22Rv1 (cell line): Measurements from ENCODE around the gene TMEM236.

ENCODE experiments used
- H3K27ac ChIP-seq: fragments of 450-650 bp; 2 replicates; pipeline ENCODE4 v1.5.1; 2017
- ZFX ChIP-seq: fragments of 450-650 bp; IDR thresholded peaks from 2 replicates; pipeline ENCODE4 v1.6.1; 2017; ENCODE audit warnings: antibody characterized with exemption, borderline replicate concordance
- TF ChIP-seq, protein P1 (sequence below): fragments of 450-650 bp; IDR thresholded peaks from 2 replicates; pipeline ENCODE4 v1.5.1; 2017; ENCODE audit warnings: mild to moderate bottlenecking

The TMEM236 gene

DNA sequence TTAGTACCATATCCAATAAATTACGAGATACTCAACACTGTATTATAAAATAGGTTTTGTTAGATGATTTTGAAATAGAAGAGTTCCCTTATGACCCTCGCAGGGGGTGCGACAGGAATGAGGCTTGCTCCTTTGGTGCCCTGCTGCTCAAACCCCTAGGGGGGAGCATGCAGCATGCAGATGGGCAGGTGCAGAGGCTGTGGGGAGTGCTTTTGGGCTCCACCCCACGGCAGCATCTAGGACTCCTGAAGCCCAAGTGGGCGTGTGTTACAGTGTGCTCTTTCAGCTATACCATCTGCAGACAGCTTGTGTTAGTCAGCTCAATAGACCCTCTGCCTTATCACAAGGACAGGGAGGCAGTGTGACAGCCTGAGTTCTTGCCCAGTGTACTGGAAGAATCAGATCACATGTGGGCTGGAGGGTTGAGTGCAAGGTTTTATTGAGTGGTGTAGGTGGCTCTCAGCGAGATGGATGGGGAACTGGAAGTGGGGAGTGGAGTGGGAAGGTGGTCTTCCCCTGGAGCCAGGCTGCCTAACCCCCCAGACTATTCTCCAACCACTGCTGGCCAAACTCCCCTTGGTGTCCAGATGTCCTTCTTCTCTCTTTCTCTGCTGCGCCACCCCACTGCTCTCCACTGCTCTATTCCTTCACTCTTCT, 54.0 kb downstream of the TMEM236 start:
- TF ChIP-seq, protein P1, sequence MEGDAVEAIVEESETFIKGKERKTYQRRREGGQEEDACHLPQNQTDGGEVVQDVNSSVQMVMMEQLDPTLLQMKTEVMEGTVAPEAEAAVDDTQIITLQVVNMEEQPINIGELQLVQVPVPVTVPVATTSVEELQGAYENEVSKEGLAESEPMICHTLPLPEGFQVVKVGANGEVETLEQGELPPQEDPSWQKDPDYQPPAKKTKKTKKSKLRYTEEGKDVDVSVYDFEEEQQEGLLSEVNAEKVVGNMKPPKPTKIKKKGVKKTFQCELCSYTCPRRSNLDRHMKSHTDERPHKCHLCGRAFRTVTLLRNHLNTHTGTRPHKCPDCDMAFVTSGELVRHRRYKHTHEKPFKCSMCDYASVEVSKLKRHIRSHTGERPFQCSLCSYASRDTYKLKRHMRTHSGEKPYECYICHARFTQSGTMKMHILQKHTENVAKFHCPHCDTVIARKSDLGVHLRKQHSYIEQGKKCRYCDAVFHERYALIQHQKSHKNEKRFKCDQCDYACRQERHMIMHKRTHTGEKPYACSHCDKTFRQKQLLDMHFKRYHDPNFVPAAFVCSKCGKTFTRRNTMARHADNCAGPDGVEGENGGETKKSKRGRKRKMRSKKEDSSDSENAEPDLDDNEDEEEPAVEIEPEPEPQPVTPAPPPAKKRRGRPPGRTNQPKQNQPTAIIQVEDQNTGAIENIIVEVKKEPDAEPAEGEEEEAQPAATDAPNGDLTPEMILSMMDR = no peak
- no peak for TF ChIP-seq ZFX
- no peak overlapping the region for H3K27ac ChIP-seq

GRCh38 chr10:17808971-17809841, 57.2 kb downstream of the TMEM236 start, which contains the start of gene MRC1:
MRC1 (plus strand) TSS chr10:17809348; CDS start chr10:17809466, 118 bp downstream.
- TF ChIP-seq, protein P1 = no peak
- no peak for TF ChIP-seq ZFX
- no peak within 1 kb of the TSS for H3K27ac ChIP-seq

GRCh38 chr10:17811146-17811865, 59.3 kb downstream of the TMEM236 start:
- no peak for TF ChIP-seq ZFX
- TF ChIP-seq, protein P1 = no peak
- no peak overlapping the region for H3K27ac ChIP-seq

DNA sequence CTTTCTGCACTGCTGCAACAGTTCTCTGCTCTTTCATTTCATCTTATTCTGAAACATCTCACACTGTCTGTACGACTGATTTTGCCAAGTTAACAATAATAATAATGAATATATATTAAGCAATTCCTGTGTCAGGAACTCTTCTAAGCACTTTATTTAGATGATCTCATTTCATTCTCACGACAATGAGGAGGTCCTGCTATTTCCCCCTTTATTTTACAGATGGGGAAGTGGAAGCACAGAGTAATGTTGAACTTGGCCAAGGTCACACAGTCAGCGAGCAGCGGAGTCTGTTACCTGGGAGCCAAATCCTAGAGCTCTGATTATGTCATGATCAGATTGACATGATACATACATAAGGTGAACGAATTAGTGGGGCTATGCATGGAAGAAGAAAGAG, 63.0 kb downstream of the TMEM236 start:
- TF ChIP-seq ZFX = no peak
- TF ChIP-seq, protein P1 = no peak
- no peak overlapping the region for H3K27ac ChIP-seq

DNA sequence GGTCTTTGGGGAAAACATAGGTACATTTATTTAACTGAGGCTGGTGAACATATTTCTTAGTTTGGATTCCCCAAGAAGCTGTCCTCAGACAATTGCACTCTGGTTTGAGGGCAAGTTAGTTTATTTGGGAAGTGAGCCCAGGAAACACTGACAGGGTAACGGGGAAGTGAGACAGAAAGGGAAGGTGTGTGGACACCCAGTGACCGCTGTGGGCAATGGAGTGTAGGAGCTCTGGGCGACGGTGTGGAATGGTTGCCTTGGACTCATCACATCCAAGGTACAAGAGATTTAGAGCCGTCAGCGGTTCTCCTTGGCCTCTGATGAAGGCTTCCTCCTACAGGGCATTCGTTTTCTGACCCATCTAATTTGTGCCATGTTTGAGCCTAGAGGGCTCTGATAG, 64.2 kb downstream of the TMEM236 start:
- TF ChIP-seq, protein P1 = no peak
- TF ChIP-seq ZFX = no peak

GRCh38 chr10:17817316-17817715, 65.3 kb downstream of the TMEM236 start:
- H3K27ac ChIP-seq = no peak overlapping the region
- TF ChIP-seq ZFX = no peak
- TF ChIP-seq, protein P1 = no peak

More for the DNA sequence above, 64.2 kb downstream of the TMEM236 start:
- no peak overlapping the region for H3K27ac ChIP-seq
